ENCODE data around the gene CST5.

DNA sequence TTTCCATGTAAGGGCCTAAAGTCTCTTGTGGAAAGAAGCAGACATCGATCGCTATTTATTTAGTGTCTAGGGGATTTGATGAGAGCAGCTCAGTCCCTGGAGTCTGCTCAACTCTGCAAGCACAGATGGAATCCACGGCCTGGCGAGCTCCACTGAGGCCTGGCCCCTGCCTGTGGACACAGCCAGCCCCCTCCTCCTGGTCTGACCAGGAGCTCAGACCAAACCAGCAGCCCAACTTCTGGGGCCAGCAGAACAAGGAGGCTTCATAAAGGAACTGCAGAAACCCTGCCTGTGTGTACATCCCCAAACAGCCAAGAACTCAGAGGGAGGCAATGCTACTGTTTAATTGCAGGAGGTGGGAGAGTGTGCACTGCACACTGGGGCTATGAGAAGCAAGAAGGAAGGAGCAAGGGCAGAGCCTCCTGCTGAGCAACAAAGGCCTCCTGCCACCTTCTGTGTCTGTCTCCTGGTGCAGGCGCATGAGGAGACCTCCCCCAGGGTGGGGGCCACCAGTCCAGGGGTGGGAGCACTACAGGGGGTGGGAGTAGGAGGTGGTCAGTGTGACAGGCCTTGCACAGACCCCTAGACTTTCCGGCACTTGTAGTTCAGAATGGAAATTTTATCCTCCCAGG lies 3.8 kb downstream of the CST5 start:
- TF ChIP-seq, protein P1, sequence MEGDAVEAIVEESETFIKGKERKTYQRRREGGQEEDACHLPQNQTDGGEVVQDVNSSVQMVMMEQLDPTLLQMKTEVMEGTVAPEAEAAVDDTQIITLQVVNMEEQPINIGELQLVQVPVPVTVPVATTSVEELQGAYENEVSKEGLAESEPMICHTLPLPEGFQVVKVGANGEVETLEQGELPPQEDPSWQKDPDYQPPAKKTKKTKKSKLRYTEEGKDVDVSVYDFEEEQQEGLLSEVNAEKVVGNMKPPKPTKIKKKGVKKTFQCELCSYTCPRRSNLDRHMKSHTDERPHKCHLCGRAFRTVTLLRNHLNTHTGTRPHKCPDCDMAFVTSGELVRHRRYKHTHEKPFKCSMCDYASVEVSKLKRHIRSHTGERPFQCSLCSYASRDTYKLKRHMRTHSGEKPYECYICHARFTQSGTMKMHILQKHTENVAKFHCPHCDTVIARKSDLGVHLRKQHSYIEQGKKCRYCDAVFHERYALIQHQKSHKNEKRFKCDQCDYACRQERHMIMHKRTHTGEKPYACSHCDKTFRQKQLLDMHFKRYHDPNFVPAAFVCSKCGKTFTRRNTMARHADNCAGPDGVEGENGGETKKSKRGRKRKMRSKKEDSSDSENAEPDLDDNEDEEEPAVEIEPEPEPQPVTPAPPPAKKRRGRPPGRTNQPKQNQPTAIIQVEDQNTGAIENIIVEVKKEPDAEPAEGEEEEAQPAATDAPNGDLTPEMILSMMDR (IDR thresholded peaks at IDR 0.05) = no peak
- TF ChIP-seq EP300 (IDR thresholded peaks at IDR 0.05) (no peak), POLR2AphosphoS5 (IDR thresholded peaks at IDR 0.05) (peak in 1 of 2 donors; percentile 6), POLR2A (IDR thresholded peaks at IDR 0.05; ENCODE audit: low read depth) (no peak)
